Smooth muscle cell (in vitro differentiated cells): Measurements from ENCODE around the gene NANOS3. TPM values are rescaled to one million over a fixed set of nuclear protein-coding genes. Genes with fewer than 3 reads are reported as not detected.
"Not testable (repeated sequence)": the region's sequence is repeated elsewhere in the genome, so short reads cannot be mapped to it uniquely, and the experiment has no call there.

Experiments used
- DNase-seq: peaks from one replicate; lab custom pipeline; 2025; ENCODE audit not compliant: unreplicated experiment; lab: John Stamatoyannopoulos, UW
- H2AFZ ChIP-seq: fragments of 200-600 bp; sonication (generic); 2 replicates; pipeline ENCODE4 v1.6.0; 2016; ENCODE audit warnings: antibody characterized with exemption, low read depth, mild to moderate bottlenecking
- H3F3A ChIP-seq: fragments of 200-600 bp; sonication (generic); 2 replicates; pipeline ENCODE4 v1.6.0; 2017; ENCODE audit warnings: antibody characterized with exemption, low read depth
- H3K27ac ChIP-seq: fragments of 200-600 bp; sonication (generic); 2 replicates; pipeline ENCODE4 v1.5.1; 2016; ENCODE audit warnings: low read depth, mild to moderate bottlenecking
- H3K27me3 ChIP-seq: fragments of 200-600 bp; sonication (generic); 2 replicates; pipeline ENCODE4 v1.6.1; 2016; ENCODE audit warnings: low read depth, mild to moderate bottlenecking
- H3K36me3 ChIP-seq: fragments of 200-600 bp; sonication (generic); 2 replicates; pipeline ENCODE4 v1.5.1; 2016; ENCODE audit warnings: low read depth
- H3K4me1 ChIP-seq: fragments of 200-600 bp; sonication (generic); 2 replicates; pipeline ENCODE4 v1.5.1; 2016; ENCODE audit warnings: low read depth
- H3K4me2 ChIP-seq: fragments of 200-600 bp; sonication (generic); 2 replicates; pipeline ENCODE4 v1.6.0; 2016; ENCODE audit warnings: mild to moderate bottlenecking
- H3K4me3 ChIP-seq: fragments of 200-600 bp; sonication (generic); 2 replicates; pipeline ENCODE4 v1.5.1; 2016; ENCODE audit warnings: mild to moderate bottlenecking
- H3K79me2 ChIP-seq: fragments of 200-600 bp; sonication (generic); 2 replicates; pipeline ENCODE4 v1.6.0; 2016; ENCODE audit warnings: low read depth, mild to moderate bottlenecking
- H3K9ac ChIP-seq: fragments of 200-600 bp; sonication (generic); 2 replicates; pipeline ENCODE4 v1.6.0; 2016; ENCODE audit warnings: low read depth
- H3K9me3 ChIP-seq: fragments of 200-600 bp; sonication (generic); replicated peaks from 2 replicates; pipeline ENCODE4 v1.5.1; 2016; ENCODE audit warnings: low read depth
- H4K20me1 ChIP-seq: fragments of 200-600 bp; sonication (generic); 2 replicates; pipeline ENCODE4 v1.6.0; 2016; ENCODE audit warnings: low read depth
- WGBS: methylation state at CpG from one replicate; pipeline ENCODE4 v1.1.7; 2016; ENCODE audit warnings: low lambda C conversion rate; 5-methylcytosine and 5-hydroxymethylcytosine counted together
- polyA plus RNA-seq: library from polyadenylated mRNA; unstranded; fragments of >200 nt; fragmentation: Nextera tagmentation; extraction: Ambion mirVana; gene quantifications from 2 replicates; pipeline ENCODE4 v1.2.1, GENCODE V29; 2016
- total RNA-seq: library from RNA; depleted of rRNA; stranded (reverse); fragments of >200 nt; gene quantifications from 2 replicates; pipeline ENCODE4 v1.2.3, GENCODE V29; 2014
- TF ChIP-seq, protein P1 (sequence below): fragments of 200-600 bp; sonication (generic); IDR thresholded peaks from 2 replicates; pipeline ENCODE4 v1.5.1; 2017; ENCODE audit warnings: borderline replicate concordance, mild to moderate bottlenecking, antibody characterized with exemption; ENCODE audit not compliant: insufficient read depth, poor library complexity, severe bottlenecking

NANOS3 gene
- total and polyA plus RNA-seq, 2 experiments from 2014 or later = 2.7 TPM; not detected in 1

DNA sequence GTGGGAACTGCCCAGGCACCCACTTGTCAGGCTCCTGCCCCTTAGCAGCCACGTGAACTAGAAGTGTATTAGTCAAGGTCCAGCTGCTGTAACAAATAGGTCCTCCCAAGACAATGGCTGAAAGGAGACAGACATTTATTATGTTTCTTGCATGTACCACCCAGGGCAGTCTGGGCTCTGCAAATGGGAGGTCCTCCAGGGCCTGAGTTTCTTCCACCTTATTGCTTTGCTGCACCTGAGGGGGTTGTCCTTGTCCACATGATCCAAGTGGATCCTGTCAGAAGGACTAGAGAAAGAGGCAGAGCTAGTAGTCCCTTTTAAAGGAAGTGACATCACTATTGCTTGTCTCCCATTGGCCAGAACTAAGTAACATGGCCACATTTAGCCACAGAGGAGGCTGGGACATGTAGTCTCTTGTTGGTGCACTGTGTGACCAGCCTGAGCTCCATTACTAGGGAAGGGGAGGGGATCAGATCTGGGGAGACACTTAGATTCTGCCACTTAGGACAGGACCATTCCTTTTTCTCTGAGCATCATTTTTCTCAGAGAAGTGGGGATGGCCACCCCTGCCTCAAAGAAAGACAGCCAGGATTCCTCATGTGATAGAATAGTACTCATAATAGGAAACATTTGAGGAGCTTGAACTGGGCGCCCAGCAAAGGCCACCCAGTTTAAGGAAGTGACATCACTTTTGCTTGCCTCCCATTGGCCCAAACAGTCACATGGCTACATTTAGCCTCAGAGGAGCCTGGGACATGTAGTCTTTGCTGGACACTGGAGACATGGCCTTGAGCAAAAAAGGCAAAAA lies 44.2 kb downstream of the NANOS3 start:
- H3F3A ChIP-seq = no peaks in the 10 kb centered on the region
- H3K27me3 ChIP-seq = no peaks in the 10 kb centered on the region
- no peaks in the 10 kb centered on the region for H3K79me2 ChIP-seq
- no peaks in the 10 kb centered on the region for H4K20me1 ChIP-seq
- H3K9ac ChIP-seq = no peak overlapping the region
- no peak for DNase-seq
- WGBS = 92% methylated on average over 2 of the region's 2 CpGs
- TF ChIP-seq, protein P1, sequence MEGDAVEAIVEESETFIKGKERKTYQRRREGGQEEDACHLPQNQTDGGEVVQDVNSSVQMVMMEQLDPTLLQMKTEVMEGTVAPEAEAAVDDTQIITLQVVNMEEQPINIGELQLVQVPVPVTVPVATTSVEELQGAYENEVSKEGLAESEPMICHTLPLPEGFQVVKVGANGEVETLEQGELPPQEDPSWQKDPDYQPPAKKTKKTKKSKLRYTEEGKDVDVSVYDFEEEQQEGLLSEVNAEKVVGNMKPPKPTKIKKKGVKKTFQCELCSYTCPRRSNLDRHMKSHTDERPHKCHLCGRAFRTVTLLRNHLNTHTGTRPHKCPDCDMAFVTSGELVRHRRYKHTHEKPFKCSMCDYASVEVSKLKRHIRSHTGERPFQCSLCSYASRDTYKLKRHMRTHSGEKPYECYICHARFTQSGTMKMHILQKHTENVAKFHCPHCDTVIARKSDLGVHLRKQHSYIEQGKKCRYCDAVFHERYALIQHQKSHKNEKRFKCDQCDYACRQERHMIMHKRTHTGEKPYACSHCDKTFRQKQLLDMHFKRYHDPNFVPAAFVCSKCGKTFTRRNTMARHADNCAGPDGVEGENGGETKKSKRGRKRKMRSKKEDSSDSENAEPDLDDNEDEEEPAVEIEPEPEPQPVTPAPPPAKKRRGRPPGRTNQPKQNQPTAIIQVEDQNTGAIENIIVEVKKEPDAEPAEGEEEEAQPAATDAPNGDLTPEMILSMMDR = no peak
- no peak overlapping the region for H3K4me2 ChIP-seq
- H3K27ac ChIP-seq = no peak overlapping the region
- no peaks in the 10 kb centered on the region for H3K9me3 ChIP-seq
- no peaks in the 10 kb centered on the region for H3K4me1 ChIP-seq
- no peaks in the 10 kb centered on the region for H3K36me3 ChIP-seq
- H3K4me3 ChIP-seq = no peak overlapping the region
- no peak overlapping the region for H2AFZ ChIP-seq

DNA sequence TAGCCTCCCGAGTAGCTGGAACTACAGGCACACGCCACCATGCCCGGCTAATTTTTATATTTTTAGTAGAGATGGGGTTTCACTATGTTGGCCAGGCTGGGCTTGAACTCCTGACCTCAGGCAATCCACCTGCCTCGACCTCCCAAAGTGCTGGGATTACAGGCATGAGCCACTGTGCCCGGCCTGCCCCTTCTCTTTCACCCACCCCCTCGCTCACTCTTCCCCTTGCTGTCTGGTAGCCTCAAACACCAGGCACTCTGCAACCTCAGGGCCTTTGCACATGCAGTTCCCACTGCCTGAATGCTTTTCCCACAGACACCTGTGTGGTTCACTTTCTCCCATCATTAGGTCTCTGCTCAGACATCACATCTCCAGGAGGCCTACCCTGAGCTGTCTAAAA lies 45.2 kb downstream of the NANOS3 start:
- not testable (repeated sequence) for H3K4me1 ChIP-seq, H3K9ac ChIP-seq, H3K27me3 ChIP-seq, H3K9me3 ChIP-seq, H3K79me2 ChIP-seq, H3K27ac ChIP-seq, H4K20me1 ChIP-seq, H3K36me3 ChIP-seq, H3F3A ChIP-seq, H2AFZ ChIP-seq, DNase-seq, H3K4me2 ChIP-seq, H3K4me3 ChIP-seq
- WGBS = over 99% methylated on average over 6 of the region's 6 CpGs

DNA sequence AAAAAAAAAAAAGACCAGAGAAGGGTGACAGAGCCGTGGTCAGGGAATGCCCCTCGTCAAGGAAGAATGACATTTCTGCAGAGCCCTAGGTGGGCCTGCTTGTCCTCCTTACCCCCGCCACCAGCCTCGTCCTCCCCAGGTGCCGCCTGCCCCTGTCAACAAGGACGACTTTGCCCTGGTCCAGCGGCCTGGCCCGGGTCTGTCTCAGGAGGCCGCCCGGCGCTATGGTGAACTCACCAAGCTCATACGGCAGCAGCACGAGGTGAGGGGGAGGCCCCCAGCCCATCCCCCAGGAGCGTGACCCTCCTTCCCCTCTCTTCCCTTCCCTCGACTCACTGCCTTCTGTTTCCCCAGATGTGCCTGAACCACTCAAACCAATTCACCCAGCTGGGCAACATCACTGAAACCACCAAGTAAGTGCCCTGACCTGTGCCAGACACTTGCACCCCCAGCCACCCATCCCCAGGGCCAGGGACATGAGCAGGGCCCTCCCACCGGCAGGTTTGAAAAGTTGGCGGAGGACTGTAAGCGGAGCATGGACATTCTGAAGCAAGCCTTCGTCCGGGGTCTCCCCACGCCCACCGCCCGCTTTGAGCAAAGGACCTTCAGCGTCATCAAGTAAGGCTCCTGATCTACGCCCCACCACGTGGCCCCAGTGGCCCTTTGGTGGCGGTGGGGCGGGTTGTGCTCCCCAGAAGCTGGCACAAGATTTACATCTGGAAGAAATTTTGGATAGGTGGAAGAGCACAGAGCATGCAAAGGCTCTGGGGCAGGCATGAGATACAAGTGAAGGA lies 46.5 kb downstream of the NANOS3 start:
- H3K79me2 ChIP-seq = no peaks in the 10 kb centered on the region
- H3K9ac ChIP-seq = no peak overlapping the region
- no peak overlapping the region for H3K4me3 ChIP-seq
- no peak overlapping the region for H3K27ac ChIP-seq
- no peak overlapping the region for H3K4me2 ChIP-seq
- H3K27me3 ChIP-seq = no peaks in the 10 kb centered on the region
- no peaks in the 10 kb centered on the region for H3F3A ChIP-seq
- DNase-seq = no peak
- H4K20me1 ChIP-seq = no peaks in the 10 kb centered on the region
- H3K9me3 ChIP-seq = no peaks in the 10 kb centered on the region
- TF ChIP-seq, protein P1 = no peak
- H2AFZ ChIP-seq = no peak overlapping the region
- no peaks in the 10 kb centered on the region for H3K36me3 ChIP-seq
- 98% methylated on average over 27 of the region's 28 CpGs for WGBS
- H3K4me1 ChIP-seq = no peaks in the 10 kb centered on the region

DNA sequence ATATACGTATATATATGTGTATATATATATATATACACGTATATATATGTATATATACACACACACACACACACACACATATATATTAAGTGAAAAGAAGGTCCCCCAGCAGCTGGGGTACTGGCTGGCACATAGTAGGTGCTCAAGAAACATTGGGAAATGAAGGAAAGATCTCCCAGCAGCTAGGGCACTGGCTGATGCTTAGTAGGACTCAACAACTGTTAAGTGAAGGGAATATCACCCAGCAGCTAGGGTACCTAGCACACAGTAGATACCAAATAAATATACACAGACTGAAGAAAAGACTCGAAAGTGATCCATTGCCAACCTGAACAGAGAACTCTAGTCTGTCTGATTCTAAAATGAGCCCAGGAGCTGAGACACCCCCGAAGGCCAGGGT lies 49.1 kb downstream of the NANOS3 start:
- Histone ChIP-seq H2AFZ (no peak overlapping the region), H3F3A (no peaks in the 10 kb centered on the region), H3K4me1 (no peaks in the 10 kb centered on the region), H3K79me2 (no peaks in the 10 kb centered on the region), H3K4me3 (no peak overlapping the region), H3K9me3 (no peaks in the 10 kb centered on the region), H3K36me3 (no peaks in the 10 kb centered on the region), H3K4me2 (no peak overlapping the region), H3K27me3 (no peaks in the 10 kb centered on the region), H3K9ac (no peak overlapping the region), H3K27ac (no peak overlapping the region), H4K20me1 (no peaks in the 10 kb centered on the region)
- TF ChIP-seq, protein P1 = no peak
- DNase-seq = no peak
- 90% methylated on average over 2 of the region's 4 CpGs for WGBS
